ENCODE measurements around the gene KIF3A.

The KIF3A gene

DNA sequence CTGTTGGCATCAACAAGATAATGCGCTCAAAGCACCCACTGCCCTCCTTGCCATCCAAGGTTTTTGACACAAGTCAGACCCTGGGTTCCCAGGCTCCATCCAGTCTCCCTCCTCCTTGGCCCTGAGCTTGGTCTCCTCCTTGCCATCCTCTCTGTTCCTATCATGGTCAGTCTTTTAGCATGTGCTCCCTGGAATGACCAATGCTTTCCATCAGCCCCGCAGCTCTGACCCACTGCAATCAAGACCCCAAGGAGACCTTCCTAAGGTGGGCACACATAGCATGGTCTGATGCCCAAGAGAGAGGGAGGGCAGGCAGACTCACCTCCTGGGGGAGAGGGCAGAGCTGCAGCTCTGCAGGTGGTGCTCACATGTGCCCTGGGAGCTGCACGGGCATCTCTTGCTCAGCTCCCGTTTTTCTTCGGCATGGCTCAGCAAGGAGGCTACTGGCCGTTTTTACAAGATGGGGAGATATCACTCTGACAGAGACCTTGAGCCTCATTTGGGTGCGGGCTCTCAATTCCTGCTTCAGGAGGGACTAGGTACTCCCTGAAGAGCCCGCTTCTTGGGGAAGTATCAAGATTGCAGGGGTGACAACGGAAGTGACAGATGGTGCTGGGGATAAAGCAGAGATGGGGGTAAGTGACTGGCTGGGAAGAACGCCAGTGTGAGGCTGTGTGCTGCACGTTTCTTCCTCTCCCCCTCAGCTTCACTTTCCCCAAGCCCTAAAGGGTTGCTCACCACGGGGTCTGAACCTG is 36.4 kb upstream of the KIF3A start:
- Histone ChIP-seq H3K9ac (no peak overlapping the region), H3K79me2 (ENCODE audit: insufficient read depth, low read depth) (peaks cover 4% of the 10 kb centered on the region; the same call in 1 of the 2 replicates), H3K36me3 (ENCODE audit: insufficient read depth) (no peaks in the 10 kb centered on the region), H3K4me3 (IDR thresholded peaks at IDR 0.05; ENCODE audit: insufficient read depth, low read depth, low read length) (no peak overlapping the region), H4K20me1 (ENCODE audit: insufficient read depth) (no peaks in the 10 kb centered on the region), H3K27ac (no peak overlapping the region), H3K27me3 (ENCODE audit: insufficient read depth, low read depth) (no peaks in the 10 kb centered on the region), H3K4me1 (ENCODE audit: low read depth, poor library complexity, severe bottlenecking) (peaks cover 31% of the 10 kb centered on the region), H2AFZ (ENCODE audit: low read depth) (no peak overlapping the region), H3K4me2 (no peak overlapping the region)
- TF ChIP-seq, protein P1, sequence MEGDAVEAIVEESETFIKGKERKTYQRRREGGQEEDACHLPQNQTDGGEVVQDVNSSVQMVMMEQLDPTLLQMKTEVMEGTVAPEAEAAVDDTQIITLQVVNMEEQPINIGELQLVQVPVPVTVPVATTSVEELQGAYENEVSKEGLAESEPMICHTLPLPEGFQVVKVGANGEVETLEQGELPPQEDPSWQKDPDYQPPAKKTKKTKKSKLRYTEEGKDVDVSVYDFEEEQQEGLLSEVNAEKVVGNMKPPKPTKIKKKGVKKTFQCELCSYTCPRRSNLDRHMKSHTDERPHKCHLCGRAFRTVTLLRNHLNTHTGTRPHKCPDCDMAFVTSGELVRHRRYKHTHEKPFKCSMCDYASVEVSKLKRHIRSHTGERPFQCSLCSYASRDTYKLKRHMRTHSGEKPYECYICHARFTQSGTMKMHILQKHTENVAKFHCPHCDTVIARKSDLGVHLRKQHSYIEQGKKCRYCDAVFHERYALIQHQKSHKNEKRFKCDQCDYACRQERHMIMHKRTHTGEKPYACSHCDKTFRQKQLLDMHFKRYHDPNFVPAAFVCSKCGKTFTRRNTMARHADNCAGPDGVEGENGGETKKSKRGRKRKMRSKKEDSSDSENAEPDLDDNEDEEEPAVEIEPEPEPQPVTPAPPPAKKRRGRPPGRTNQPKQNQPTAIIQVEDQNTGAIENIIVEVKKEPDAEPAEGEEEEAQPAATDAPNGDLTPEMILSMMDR (conservative IDR thresholded peaks at IDR 0.05; ENCODE audit: low read depth, low read length): no peak

DNA sequence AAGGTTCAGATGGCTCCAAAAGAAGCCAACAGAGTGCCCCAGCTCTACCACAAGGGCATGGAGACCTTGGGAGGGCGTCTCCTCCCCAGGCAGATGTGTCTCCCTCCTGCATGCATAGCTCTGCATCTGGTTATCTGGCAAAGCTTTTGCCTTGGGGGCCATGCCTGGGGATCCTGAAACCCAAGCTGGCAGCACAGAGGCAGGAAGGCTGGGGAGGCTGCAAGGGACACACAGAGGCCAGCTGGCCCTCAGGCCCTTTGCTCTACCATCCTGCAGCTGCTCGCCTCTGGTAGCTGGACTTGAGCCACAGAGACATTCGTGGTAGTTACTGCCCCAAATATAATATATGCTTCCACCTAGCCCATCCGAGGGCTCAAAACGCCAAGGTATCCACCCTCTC is 35.8 kb upstream of the KIF3A start:
- TF ChIP-seq, protein P1 (conservative IDR thresholded peaks at IDR 0.05; ENCODE audit: low read depth, low read length): no peak
- Histone ChIP-seq H3K9ac (no peak overlapping the region), H3K79me2 (ENCODE audit: insufficient read depth, low read depth) (peaks cover 4% of the 10 kb centered on the region; the same call in 1 of the 2 replicates), H3K36me3 (ENCODE audit: insufficient read depth) (no peaks in the 10 kb centered on the region), H3K27me3 (ENCODE audit: insufficient read depth, low read depth) (no peaks in the 10 kb centered on the region), H3K4me1 (ENCODE audit: low read depth, poor library complexity, severe bottlenecking) (peaks cover 24% of the 10 kb centered on the region), H3K4me3 (IDR thresholded peaks at IDR 0.05; ENCODE audit: insufficient read depth, low read depth, low read length) (no peak overlapping the region), H3K4me2 (no peak overlapping the region), H2AFZ (ENCODE audit: low read depth) (no peak overlapping the region), H3K27ac (no peak overlapping the region), H4K20me1 (ENCODE audit: insufficient read depth) (no peaks in the 10 kb centered on the region)

DNA sequence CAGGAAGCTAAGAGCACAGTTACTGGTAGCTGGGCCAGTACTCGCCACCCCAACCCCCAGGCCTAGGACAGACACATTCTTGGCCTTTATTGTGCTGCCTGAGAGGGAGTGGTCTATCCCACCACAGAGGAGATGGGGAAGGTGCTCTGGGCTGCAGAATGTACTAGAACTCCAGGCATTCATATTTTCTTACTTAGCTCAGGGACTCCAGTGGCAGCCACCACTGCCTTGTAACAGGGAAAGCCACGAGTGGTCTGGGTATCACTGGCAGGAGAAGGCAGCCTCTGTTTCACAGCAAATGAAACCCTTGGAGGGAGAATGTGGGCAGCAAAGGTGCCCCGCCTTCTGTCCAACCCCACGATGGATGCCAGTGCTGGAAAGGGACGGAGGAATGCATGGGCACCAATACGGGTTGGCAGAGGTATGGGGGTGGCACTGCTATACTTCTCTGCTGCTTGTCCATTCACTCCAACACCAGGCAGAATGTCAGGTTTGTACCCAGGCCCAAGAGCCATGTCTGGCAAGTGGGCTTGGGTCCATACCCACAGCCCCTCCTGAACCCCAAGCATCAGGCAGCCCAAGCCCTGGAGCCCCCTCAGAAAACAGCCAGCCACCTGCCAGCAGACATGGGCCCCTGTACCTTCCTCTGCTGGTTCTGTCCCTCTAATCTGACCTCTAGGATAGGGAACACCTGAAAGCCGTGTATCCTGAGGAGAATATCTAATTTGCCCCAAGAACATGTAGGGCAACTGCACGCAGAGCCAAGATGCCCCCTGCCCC is 35.1 kb upstream of the KIF3A start:
- Histone ChIP-seq H4K20me1 (ENCODE audit: insufficient read depth) (no peaks in the 10 kb centered on the region), H3K36me3 (ENCODE audit: insufficient read depth) (no peaks in the 10 kb centered on the region), H3K79me2 (ENCODE audit: insufficient read depth, low read depth) (peaks cover 4% of the 10 kb centered on the region; the same call in 1 of the 2 replicates), H3K4me1 (ENCODE audit: low read depth, poor library complexity, severe bottlenecking) (peaks cover 20% of the 10 kb centered on the region), H3K4me2 (no peak overlapping the region), H3K4me3 (IDR thresholded peaks at IDR 0.05; ENCODE audit: insufficient read depth, low read depth, low read length) (no peak overlapping the region), H3K9ac (no peak overlapping the region), H3K27ac (no peak overlapping the region), H3K27me3 (ENCODE audit: insufficient read depth, low read depth) (no peaks in the 10 kb centered on the region), H2AFZ (ENCODE audit: low read depth) (no peak overlapping the region)
- TF ChIP-seq, protein P1 (conservative IDR thresholded peaks at IDR 0.05; ENCODE audit: low read depth, low read length): no peak

DNA sequence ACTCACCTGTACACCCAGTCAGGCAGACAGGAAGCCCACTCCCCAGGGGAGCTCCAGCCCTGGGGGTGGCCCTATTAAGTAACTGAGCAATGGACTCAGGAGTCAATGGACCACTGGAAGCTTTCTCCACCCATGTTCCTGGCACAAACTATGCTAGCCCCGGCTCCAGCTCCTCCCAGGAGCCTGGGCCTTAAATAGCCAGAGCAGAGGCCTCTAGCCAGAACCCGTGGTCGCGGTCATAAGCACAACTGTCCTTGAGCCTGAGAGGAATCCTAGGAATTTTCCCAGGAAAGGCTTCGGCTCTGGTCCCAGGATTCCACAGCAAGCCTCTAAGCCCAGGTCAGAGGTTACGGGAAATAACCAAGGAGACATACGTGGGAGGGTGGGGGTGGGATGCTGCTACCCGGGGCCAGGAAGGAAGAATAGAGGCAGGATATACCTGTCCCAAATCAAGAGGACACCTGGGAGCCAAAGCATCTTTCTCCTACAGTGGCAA is 34.2 kb upstream of the KIF3A start:
- no peaks in the 10 kb centered on the region for H3K27me3 ChIP-seq (ENCODE audit: insufficient read depth, low read depth)
- H3K4me3 ChIP-seq (IDR thresholded peaks at IDR 0.05; ENCODE audit: insufficient read depth, low read depth, low read length): no peak overlapping the region
- TF ChIP-seq, protein P1 (conservative IDR thresholded peaks at IDR 0.05; ENCODE audit: low read depth, low read length): no peak
- no peak overlapping the region for H2AFZ ChIP-seq (ENCODE audit: low read depth)
- H3K79me2 ChIP-seq (ENCODE audit: insufficient read depth, low read depth): peaks cover 4% of the 10 kb centered on the region; the same call in 1 of the 2 replicates
- no peaks in the 10 kb centered on the region for H4K20me1 ChIP-seq (ENCODE audit: insufficient read depth)
- no peak overlapping the region for H3K4me2 ChIP-seq
- H3K27ac ChIP-seq: no peak overlapping the region
- H3K36me3 ChIP-seq (ENCODE audit: insufficient read depth): no peaks in the 10 kb centered on the region
- peaks cover 18% of the 10 kb centered on the region for H3K4me1 ChIP-seq (ENCODE audit: low read depth, poor library complexity, severe bottlenecking)
- H3K9ac ChIP-seq: no peak overlapping the region
